Liver (tissue), 9 donors: Measurements from ENCODE around the gene POLA1. TPM values are rescaled to one million over a fixed set of nuclear protein-coding genes. Genes with fewer than 3 reads are reported as not detected.

Experiments
- DNase-seq: peaks from one replicate; pipeline ENCODE4 v3.0.0-alpha.2; 2017; ENCODE audit warnings: low spot score
- H3K27ac ChIP-seq, 2 donors: one replicate each; pipeline ENCODE4 v1.7.0; 2013; ENCODE audit warnings: inconsistent platforms in 2 of 2, low read length in 2 of 2, control low read depth in 1 of 2, low read depth in 1 of 2, mild to moderate bottlenecking in 1 of 2
- H3K27me3 ChIP-seq, 4 donors: one replicate each; pipeline versions ENCODE4 v1.6.1 to v1.7.0; 2013; ENCODE audit warnings: low read length in 3 of 4, inconsistent platforms in 1 of 4, mild to moderate bottlenecking in 1 of 4, moderate library complexity in 1 of 4; ENCODE audit not compliant: control insufficient read depth in 4 of 4, insufficient read depth in 4 of 4
- H3K36me3 ChIP-seq, 4 donors: one replicate each; pipeline versions ENCODE4 v1.6.1 to v1.7.0; 2013; ENCODE audit warnings: low read length in 3 of 4, mild to moderate bottlenecking in 3 of 4, low read depth in 1 of 4, moderate library complexity in 1 of 4; ENCODE audit not compliant: control insufficient read depth in 4 of 4, insufficient read depth in 3 of 4
- H3K4me1 ChIP-seq, 4 donors: one replicate each; pipeline versions ENCODE4 v1.6.1 to v1.7.0; 2013; ENCODE audit warnings: low read length in 3 of 4, mild to moderate bottlenecking in 3 of 4, moderate library complexity in 1 of 4; ENCODE audit not compliant: control insufficient read depth in 4 of 4, insufficient read depth in 4 of 4
- H3K4me3 ChIP-seq, 3 donors: one replicate each; pipeline versions ENCODE4 v1.6.1 to v1.7.0; 2013; ENCODE audit warnings: low read length in 3 of 3, control low read depth in 1 of 3, low read depth in 1 of 3, mild to moderate bottlenecking in 1 of 3
- H3K9ac ChIP-seq, 2 donors: one replicate each; pipeline ENCODE4 v1.7.0; 2013; ENCODE audit warnings: low read length in 2 of 2, mild to moderate bottlenecking in 2 of 2, moderate library complexity in 2 of 2, control low read depth in 1 of 2, low read depth in 1 of 2
- H3K9me3 ChIP-seq, 4 donors: one replicate each; pipeline versions ENCODE4 v1.6.1 to v1.7.0; 2013; ENCODE audit warnings: low read length in 3 of 4; ENCODE audit not compliant: control insufficient read depth in 4 of 4
- CTCF ChIP-seq: fragments of 150-350 bp; IDR thresholded peaks from 2 replicates; pipeline ENCODE4 v1.5.1; 2017; ENCODE audit warnings: improper control_type of control experiment, low read depth, low read length; ENCODE audit not compliant: missing input control
- EGR1 ChIP-seq, 2 donors: IDR thresholded peaks; 2 replicates each; pipeline ENCODE4 v1.6.1; 2016 to 2018; ENCODE audit warnings: antibody characterized with exemption in 2 of 2, low read depth in 2 of 2
- FOXA1 ChIP-seq: IDR thresholded peaks from 2 replicates; pipeline ENCODE4 v1.6.1; 2016; ENCODE audit warnings: antibody characterized with exemption
- FOXA2 ChIP-seq: IDR thresholded peaks from 2 replicates; pipeline ENCODE4 v1.6.1; 2016; ENCODE audit warnings: antibody characterized with exemption
- NR2F2 ChIP-seq: IDR thresholded peaks from 2 replicates; pipeline ENCODE4 v1.6.1; 2016; ENCODE audit warnings: antibody characterized with exemption
- RAD21 ChIP-seq, 2 donors: IDR thresholded peaks; 2 replicates each; pipeline ENCODE4 v1.6.1; 2016; ENCODE audit warnings: antibody characterized with exemption in 2 of 2, mild to moderate bottlenecking in 2 of 2
- REST ChIP-seq: IDR thresholded peaks from 2 replicates; pipeline ENCODE4 v1.6.1; 2016; ENCODE audit warnings: antibody characterized with exemption, mild to moderate bottlenecking
- YY1 ChIP-seq: IDR thresholded peaks from 2 replicates; pipeline ENCODE4 v1.6.1; 2016; ENCODE audit warnings: antibody characterized with exemption, mild to moderate bottlenecking
- ZBTB33 ChIP-seq: IDR thresholded peaks from 2 replicates; pipeline ENCODE4 v1.6.1; 2016; ENCODE audit warnings: antibody characterized with exemption
- WGBS: extraction: QIAGEN DNeasy Blood & Tissue Kit; methylation state at CpG from one replicate; pipeline ENCODE4 v1.1.7; 2013; 5-methylcytosine and 5-hydroxymethylcytosine counted together
- polyA plus RNA-seq, 2 donors: library from polyadenylated mRNA; stranded (reverse) in 1 of 2; unstranded in 1 of 2; fragments of 200-250 nt in 1 of 2; fragments of >200 nt in 1 of 2; fragmentation: Nextera tagmentation in 1 of 2; extraction: Ambion mirVana in 1 of 2; gene quantifications; one replicate each; pipeline versions ENCODE4 v1.2.1 to v1.2.3, GENCODE V29; 2013 to 2015
- total RNA-seq, 2 donors: library from RNA; depleted of rRNA; stranded (reverse); fragments of >200 nt; gene quantifications; one replicate each; pipeline ENCODE4 v1.2.3, GENCODE V29; 2014
- donor health status: healthy.
- donor health status: healthy.
- donor health status: healthy.
- donor health status: healthy.
- donor health status: healthy.

The POLA1 gene
- total and polyA plus RNA-seq, 4 donors = 0.93 to 12.7 (median 4.3) TPM

- no peak for TF ChIP-seq CTCF
- no peak for TF ChIP-seq RAD21 (IDR thresholded peaks at IDR 0.05)
- TF ChIP-seq FOXA1 = no peak
- TF ChIP-seq FOXA2 = no peak
These were observed 251.3 kb downstream of the POLA1 start (continued) for GRCh38 chrX:24945009-24945408.

- Histone ChIP-seq H3K4me1 (no peaks in the 10 kb centered on the region), H3K27ac (no peak overlapping the region), H3K4me3 (no peak overlapping the region), H3K36me3 (no peaks in the 10 kb centered on the region), H3K9ac (no peak overlapping the region), H3K9me3 (no peaks in the 10 kb centered on the region), H3K27me3 (no peaks in the 10 kb centered on the region)
- TF ChIP-seq YY1 (no peak), NR2F2 (no peak)
- DNase-seq = no peak
These were observed 252.7 kb downstream of the POLA1 start for GRCh38 chrX:24946369-24946768.

- DNase-seq = no peak
- H3K4me3 ChIP-seq = no peak overlapping the region
- WGBS = 92% methylated on average over 2 of the region's 2 CpGs
These were observed 261.0 kb downstream of the POLA1 start for GRCh38 chrX:24954732-24955131.

More at GRCh38 chrX:24954732-24955131, 261.0 kb downstream of the POLA1 start:
- H3K27me3 ChIP-seq = no peaks in the 10 kb centered on the region
- H3K4me1 ChIP-seq = no peaks in the 10 kb centered on the region
- H3K36me3 ChIP-seq = no peaks in the 10 kb centered on the region
- H3K27ac ChIP-seq = no peak overlapping the region
- H3K9ac ChIP-seq = no peak overlapping the region
- H3K9me3 ChIP-seq = no peaks in the 10 kb centered on the region
- TF ChIP-seq EGR1 (IDR thresholded peaks at IDR 0.05; ENCODE audit: low read depth in 2 of 2) (no peak), CTCF (no peak), NR2F2 (no peak), REST (no peak), ZBTB33 (no peak)
